PC-9 (cell line): Measurements from ENCODE around the gene RAB36. TPM values are rescaled to one million over a fixed set of nuclear protein-coding genes. Genes with fewer than 3 reads are reported as not detected.

Source experiments
- BruUV-seq: library from RNA; stranded (reverse); fragments of 400-500 nt; replicated peaks from 2 replicates; lab custom pipeline; 2021; lab: Mats Ljungman, UMichigan
- CTCF ChIA-PET: fragments of 300-600 bp; sonication (Branson Sonifier 250); formaldehyde crosslinking; loops from one replicate; lab custom pipeline; 2022; ENCODE audit warnings: antibody characterized with exemption; lab: Charles Lee
- POLR2A ChIA-PET: fragments of 300-600 bp; sonication (Branson Sonifier 250); formaldehyde crosslinking; loops from one replicate; lab custom pipeline; 2022; ENCODE audit warnings: antibody characterized with exemption; ENCODE audit not compliant: unreplicated experiment; lab: Charles Lee
- DNase-seq, 2 experiments: peaks; one replicate each; pipeline versions ENCODE4 v3.0.0 to v3.0.0-alpha.2; 2015 to 2022; ENCODE audit warnings: mixed read lengths in 1 of 2
- H2AFZ ChIP-seq: fragments of 200-600 bp; sonication (generic); 2 replicates; pipeline ENCODE4 v1.8.1; 2017; ENCODE audit warnings: antibody characterized with exemption
- H3F3A ChIP-seq: fragments of 200-600 bp; sonication (generic); 2 replicates; pipeline ENCODE4 v1.8.1; 2017; ENCODE audit warnings: antibody characterized with exemption, mild to moderate bottlenecking, low read depth; ENCODE audit not compliant: insufficient read depth
- H3K27ac ChIP-seq: fragments of 200-600 bp; sonication (generic); 2 replicates; pipeline ENCODE4 v1.6.1; 2016; ENCODE audit warnings: mixed run types
- H3K27me3 ChIP-seq: fragments of 200-600 bp; sonication (generic); 2 replicates; pipeline ENCODE4 v1.6.1; 2016; ENCODE audit warnings: low read depth, mixed run types; ENCODE audit not compliant: insufficient read depth
- H3K36me3 ChIP-seq: fragments of 200-600 bp; sonication (generic); 2 replicates; pipeline ENCODE4 v1.6.1; 2016; ENCODE audit warnings: low read depth, mixed run types
- H3K4me1 ChIP-seq: fragments of 200-600 bp; sonication (generic); replicated peaks from 2 replicates; pipeline ENCODE4 v1.6.1; 2016; ENCODE audit warnings: mixed run types; ENCODE audit not compliant: insufficient read depth
- H3K4me2 ChIP-seq: fragments of 200-600 bp; sonication (generic); 2 replicates; pipeline ENCODE4 v1.6.1; 2017; ENCODE audit warnings: mixed run types
- H3K4me3 ChIP-seq: fragments of 200-600 bp; sonication (generic); 2 replicates; pipeline ENCODE4 v1.6.1; 2016; ENCODE audit warnings: mixed run types
- H3K79me2 ChIP-seq: fragments of 200-600 bp; sonication (generic); 2 replicates; pipeline ENCODE4 v1.6.1; 2017; ENCODE audit warnings: low read depth, mixed run types
- H3K9me2 ChIP-seq: fragments of 200-600 bp; sonication (generic); 2 replicates; pipeline ENCODE4 v1.8.1; 2017; ENCODE audit warnings: mild to moderate bottlenecking; ENCODE audit not compliant: insufficient read depth
- H3K9me3 ChIP-seq: fragments of 200-600 bp; sonication (generic); 2 replicates; pipeline ENCODE4 v1.8.1; 2016; ENCODE audit warnings: low read depth; ENCODE audit not compliant: insufficient read depth
- H4K20me1 ChIP-seq: fragments of 200-600 bp; sonication (generic); 2 replicates; pipeline ENCODE4 v1.8.1; 2017; ENCODE audit not compliant: insufficient read depth
- CTCF ChIP-seq: fragments of 200-600 bp; sonication (generic); conservative IDR thresholded peaks from 2 replicates; pipeline ENCODE4 v1.6.1; 2017; ENCODE audit warnings: mixed run types, antibody characterized with exemption, mild to moderate bottlenecking, moderate library complexity
- EZH2 ChIP-seq: fragments of 200-600 bp; sonication (generic); IDR thresholded peaks from 2 replicates; pipeline ENCODE4 v1.8.0; 2017; ENCODE audit warnings: antibody characterized with exemption, low read depth
- intact Hi-C: fragments of 100-400 bp; cut with micrococcal nuclease; formaldehyde crosslinking; loops from one replicate; pipeline ENCODE4 v1.10.0; 2022; ENCODE audit not compliant: unreplicated experiment
- total RNA-seq: library from RNA; stranded (reverse); gene quantifications from 2 replicates; pipeline ENCODE4 v1.2.3, GENCODE V29; 2021

Gene RAB36
- total RNA-seq, 1 experiment from 2014 or later, result 6.8 TPM

- TF ChIP-seq EZH2, result no peak
- no peak for TF ChIP-seq CTCF
- intact Hi-C loops, result no loop called here
- no peaks in the 10 kb centered on the region for H3K27me3 ChIP-seq
- no peaks in the 10 kb centered on the region for H3K79me2 ChIP-seq
- H4K20me1 ChIP-seq, result no peaks in the 10 kb centered on the region
- H3K27ac ChIP-seq, result no peak overlapping the region
- BruUV-seq, result no TSS peak
- no peaks in the 10 kb centered on the region for H3K9me2 ChIP-seq
- peaks cover 5% of the 10 kb centered on the region; the same call in 1 of the 2 replicates for H3K9me3 ChIP-seq
- ChIA-PET POLR2A (no interaction called here), CTCF (interaction anchor here (2.0 kb wide), 1 partner anchor 106 kb away, joined by 7 read pairs; no protein-coding TSS in a partner anchor)
- DNase-seq, result no peak
- H3K4me1 ChIP-seq, result peaks cover 11% of the 10 kb centered on the region; the same call in 1 of the 2 replicates
- no peak overlapping the region for H2AFZ ChIP-seq
- H3K4me2 ChIP-seq, result no peak overlapping the region
- no peak overlapping the region for H3K4me3 ChIP-seq
- no peaks in the 10 kb centered on the region for H3K36me3 ChIP-seq
- peaks cover 14% of the 10 kb centered on the region for H3F3A ChIP-seq
Observed at GRCh38 chr22:23175817-23176644, 30.8 kb downstream of the RAB36 start.

GRCh38 chr22:23176645-23177027 lies 31.4 kb downstream of the RAB36 start:
- ChIA-PET CTCF (interaction anchor here (2.0 kb wide), 1 partner anchor 105 kb away, joined by 7 read pairs; no protein-coding TSS in a partner anchor), POLR2A (no interaction called here)
- Histone ChIP-seq H3K79me2 (peaks cover 5% of the 10 kb centered on the region), H3F3A (peaks cover 14% of the 10 kb centered on the region), H3K27me3 (no peaks in the 10 kb centered on the region), H3K9me2 (no peaks in the 10 kb centered on the region), H3K36me3 (no peaks in the 10 kb centered on the region), H3K4me2 (no peak overlapping the region), H3K4me3 (no peak overlapping the region), H3K9me3 (peaks cover 5% of the 10 kb centered on the region; the same call in 1 of the 2 replicates), H4K20me1 (0 out of 2 replicates have a peak, but pooled peaks cover 1% of the 10 kb centered on the region), H2AFZ (no peak overlapping the region), H3K4me1 (peaks cover 11% of the 10 kb centered on the region; the same call in 1 of the 2 replicates), H3K27ac (no peak overlapping the region)
- no peak for TF ChIP-seq EZH2
- no peak for TF ChIP-seq CTCF
- no peak for DNase-seq
- intact Hi-C loops, result no loop called here
- no TSS peak for BruUV-seq

- Histone ChIP-seq H3K79me2 (peaks cover 10% of the 10 kb centered on the region), H2AFZ (no peak overlapping the region), H3K4me2 (peak overlapping the region; percentile 13; the same call in 1 of the 2 replicates), H4K20me1 (peaks cover 7% of the 10 kb centered on the region), H3K36me3 (no peaks in the 10 kb centered on the region), H3K4me3 (no peak overlapping the region), H3K27me3 (no peaks in the 10 kb centered on the region), H3K27ac (no peak overlapping the region), H3K4me1 (peaks cover 11% of the 10 kb centered on the region; the same call in 1 of the 2 replicates), H3F3A (peaks cover 15% of the 10 kb centered on the region), H3K9me3 (peaks cover 5% of the 10 kb centered on the region; the same call in 1 of the 2 replicates), H3K9me2 (no peaks in the 10 kb centered on the region)
- BruUV-seq, result no TSS peak
- intact Hi-C loops, result no loop called here
- ChIA-PET CTCF (interaction anchor here (2.0 kb wide), 1 partner anchor 105 kb away, joined by 7 read pairs; no protein-coding TSS in a partner anchor), POLR2A (no interaction called here)
- TF ChIP-seq CTCF, result no peak
- peak in 1 of 2 experiments; percentile 83 for DNase-seq
Observed at GRCh38 chr22:23177197-23177596, 31.9 kb downstream of the RAB36 start.
